K562 (cell line): ENCODE measurements around the gene MBOAT1.

Experiments
- DDX20 ChIP-seq: fragments of 450-650 bp; IDR thresholded peaks from 2 replicates; pipeline ENCODE4 v1.6.1; 2016; ENCODE audit warnings: missing genetic modification characterization, low read depth, mild to moderate bottlenecking, missing compliant biosample characterization, moderate library complexity
- ELF2 ChIP-seq: fragments of 250-450 bp; sonication (Bioruptor Pico); IDR thresholded peaks from 2 replicates; pipeline ENCODE4 v1.5.0; 2021; ENCODE audit warnings: mild to moderate bottlenecking
- ERF ChIP-seq: fragments of 450-650 bp; formaldehyde crosslinking; IDR thresholded peaks from 2 replicates; pipeline ENCODE4 v1.4.0; 2020; ENCODE audit warnings: mild to moderate bottlenecking, mixed read lengths
- EZH2 ChIP-seq: IDR thresholded peaks from 2 replicates; pipeline ENCODE4 v1.6.1; 2012; ENCODE audit warnings: low read depth, mild to moderate bottlenecking, inconsistent platforms, low read length, borderline replicate concordance
- HLTF ChIP-seq: fragments of 450-650 bp; IDR thresholded peaks from 2 replicates; pipeline ENCODE4 v1.6.1; 2016
- MEF2A ChIP-seq: IDR thresholded peaks from 2 replicates; pipeline ENCODE4 v1.6.1; 2011; ENCODE audit warnings: low read depth, mild to moderate bottlenecking, low read length, moderate library complexity; ENCODE audit not compliant: control insufficient read depth
- POLR2A ChIP-seq: fragments of 450-650 bp; conservative IDR thresholded peaks from 2 replicates; pipeline ENCODE4 v1.6.1; 2016
- ZNF23 ChIP-seq: fragments of 250-450 bp; sonication (Bioruptor Pico); IDR thresholded peaks from 2 replicates; pipeline ENCODE4 v1.4.0; 2020; ENCODE audit warnings: mild to moderate bottlenecking
- ZNF282 ChIP-seq: sonication (generic); formaldehyde crosslinking; IDR thresholded peaks from 2 replicates; pipeline ENCODE4 v1.8.1; 2023; ENCODE audit warnings: missing genetic modification reagents
- ZNF311 ChIP-seq: fragments of 250-450 bp; sonication (Bioruptor Pico); IDR thresholded peaks from 2 replicates; pipeline ENCODE4 v1.4.0; 2020; ENCODE audit warnings: mild to moderate bottlenecking, moderate library complexity
- ZNF561 ChIP-seq: fragments of 450-650 bp; formaldehyde crosslinking; conservative IDR thresholded peaks from 2 replicates; pipeline ENCODE4 v1.4.0; 2020; ENCODE audit warnings: mild to moderate bottlenecking, moderate library complexity

DNA sequence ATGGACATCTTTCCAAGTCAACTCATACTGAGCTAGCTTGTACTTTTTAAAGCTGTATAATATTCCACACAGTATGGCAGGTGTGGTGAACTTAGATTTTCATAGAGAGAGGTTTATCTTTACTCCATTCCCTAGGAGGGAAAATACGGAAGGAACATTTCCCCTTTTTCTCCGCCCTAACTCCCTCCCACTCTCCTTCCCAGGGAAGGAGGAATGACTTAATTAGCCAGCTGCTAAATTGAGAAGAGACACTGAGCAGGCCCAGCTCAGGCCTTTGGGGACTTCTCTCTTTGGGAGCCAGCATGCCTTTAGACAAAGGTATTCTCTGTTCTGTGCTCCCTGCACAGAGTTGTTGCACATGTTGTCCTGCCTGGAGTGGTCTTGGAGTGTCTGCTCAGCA is 46.1 kb downstream of the MBOAT1 start:
- TF ChIP-seq DDX20 (tag), result no peak
- TF ChIP-seq MEF2A, result no peak
- no peak for TF ChIP-seq ZNF311 (CRISPR knock-in tag)
- TF ChIP-seq ZNF282, result no peak
- TF ChIP-seq ELF2, result no peak
- TF ChIP-seq ZNF561 (CRISPR knock-in tag), result no peak
- TF ChIP-seq POLR2A, result no peak
- no peak for TF ChIP-seq EZH2
- no peak for TF ChIP-seq ZNF23 (CRISPR knock-in tag)
- no peak for TF ChIP-seq ERF (CRISPR knock-in tag)
- no peak for TF ChIP-seq HLTF
